GM06990 (cell line): ENCODE data around the gene CNTFR.

Experiments
- DNase-seq: peaks from one replicate; pipeline ENCODE4 v3.0.0-alpha.2; 2011; ENCODE audit not compliant: insufficient read length; ENCODE audit errors: extremely low read depth
- H3K27me3 ChIP-seq: replicated peaks from 2 replicates; pipeline ENCODE4 v1.6.0; 2011; ENCODE audit warnings: low read length; ENCODE audit not compliant: control insufficient read depth, insufficient read depth
- H3K36me3 ChIP-seq: 2 replicates; pipeline ENCODE4 v1.5.1; 2011; ENCODE audit warnings: low read length; ENCODE audit not compliant: control insufficient read depth, insufficient read depth
- H3K4me3 ChIP-seq: replicated peaks from 2 replicates; pipeline ENCODE4 v1.5.1; 2011; ENCODE audit warnings: low read depth, mild to moderate bottlenecking, control low read depth, low read length
- TF ChIP-seq, protein P1 (sequence below): IDR thresholded peaks from 2 replicates; pipeline ENCODE4 v1.5.1; 2011; ENCODE audit warnings: low read length, control low read depth, mild to moderate bottlenecking, inconsistent platforms; ENCODE audit not compliant: insufficient read depth, poor library complexity, severe bottlenecking

The CNTFR gene

DNA sequence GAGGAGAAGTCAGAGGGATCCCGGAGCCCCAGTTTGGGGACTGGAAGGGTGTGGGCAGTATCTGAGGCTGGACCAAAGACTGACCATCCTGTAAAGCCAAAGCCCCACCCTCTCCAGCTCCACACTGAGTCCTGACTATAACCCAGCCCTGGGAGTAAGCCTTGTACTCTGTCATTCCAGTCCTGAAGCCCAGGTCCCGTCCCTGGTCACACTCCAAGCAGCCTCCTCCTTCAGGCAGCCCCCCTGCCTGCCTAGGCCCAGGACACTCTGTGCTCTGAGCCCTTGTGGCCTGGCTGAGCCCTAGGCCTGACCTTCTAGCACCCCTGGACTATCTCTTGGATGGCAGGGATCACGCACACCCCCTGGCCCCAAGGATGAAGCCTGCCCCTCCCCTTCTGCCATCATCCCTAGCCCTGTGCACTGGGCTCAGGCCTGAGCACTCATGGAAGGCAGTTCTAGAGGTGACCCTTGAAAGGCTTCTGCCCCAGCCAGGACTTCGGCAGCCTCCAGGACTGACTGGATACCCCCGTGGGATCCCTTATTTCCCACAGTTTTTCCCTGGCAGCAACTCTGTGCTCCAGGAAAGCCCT lies 38.7 kb downstream of the CNTFR start:
- no peak overlapping the region for H3K4me3 ChIP-seq
- peaks cover 3% of the 10 kb centered on the region for H3K27me3 ChIP-seq
- no peaks in the 10 kb centered on the region for H3K36me3 ChIP-seq
- TF ChIP-seq, protein P1, sequence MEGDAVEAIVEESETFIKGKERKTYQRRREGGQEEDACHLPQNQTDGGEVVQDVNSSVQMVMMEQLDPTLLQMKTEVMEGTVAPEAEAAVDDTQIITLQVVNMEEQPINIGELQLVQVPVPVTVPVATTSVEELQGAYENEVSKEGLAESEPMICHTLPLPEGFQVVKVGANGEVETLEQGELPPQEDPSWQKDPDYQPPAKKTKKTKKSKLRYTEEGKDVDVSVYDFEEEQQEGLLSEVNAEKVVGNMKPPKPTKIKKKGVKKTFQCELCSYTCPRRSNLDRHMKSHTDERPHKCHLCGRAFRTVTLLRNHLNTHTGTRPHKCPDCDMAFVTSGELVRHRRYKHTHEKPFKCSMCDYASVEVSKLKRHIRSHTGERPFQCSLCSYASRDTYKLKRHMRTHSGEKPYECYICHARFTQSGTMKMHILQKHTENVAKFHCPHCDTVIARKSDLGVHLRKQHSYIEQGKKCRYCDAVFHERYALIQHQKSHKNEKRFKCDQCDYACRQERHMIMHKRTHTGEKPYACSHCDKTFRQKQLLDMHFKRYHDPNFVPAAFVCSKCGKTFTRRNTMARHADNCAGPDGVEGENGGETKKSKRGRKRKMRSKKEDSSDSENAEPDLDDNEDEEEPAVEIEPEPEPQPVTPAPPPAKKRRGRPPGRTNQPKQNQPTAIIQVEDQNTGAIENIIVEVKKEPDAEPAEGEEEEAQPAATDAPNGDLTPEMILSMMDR = no peak
- no peak for DNase-seq

- Histone ChIP-seq H3K36me3 (no peaks in the 10 kb centered on the region), H3K27me3 (peaks cover 2% of the 10 kb centered on the region), H3K4me3 (no peak overlapping the region)
- TF ChIP-seq, protein P1 = no peak
- DNase-seq = no peak
Observed at GRCh38 chr9:34550016-34550680, 39.4 kb downstream of the CNTFR start.

- TF ChIP-seq, protein P1 = no peak
- H3K4me3 ChIP-seq = no peak overlapping the region
- DNase-seq = no peak
- no peaks in the 10 kb centered on the region for H3K36me3 ChIP-seq
- H3K27me3 ChIP-seq = peaks cover 2% of the 10 kb centered on the region
Observed at GRCh38 chr9:34549407-34549732, 40.2 kb downstream of the CNTFR start.

DNA sequence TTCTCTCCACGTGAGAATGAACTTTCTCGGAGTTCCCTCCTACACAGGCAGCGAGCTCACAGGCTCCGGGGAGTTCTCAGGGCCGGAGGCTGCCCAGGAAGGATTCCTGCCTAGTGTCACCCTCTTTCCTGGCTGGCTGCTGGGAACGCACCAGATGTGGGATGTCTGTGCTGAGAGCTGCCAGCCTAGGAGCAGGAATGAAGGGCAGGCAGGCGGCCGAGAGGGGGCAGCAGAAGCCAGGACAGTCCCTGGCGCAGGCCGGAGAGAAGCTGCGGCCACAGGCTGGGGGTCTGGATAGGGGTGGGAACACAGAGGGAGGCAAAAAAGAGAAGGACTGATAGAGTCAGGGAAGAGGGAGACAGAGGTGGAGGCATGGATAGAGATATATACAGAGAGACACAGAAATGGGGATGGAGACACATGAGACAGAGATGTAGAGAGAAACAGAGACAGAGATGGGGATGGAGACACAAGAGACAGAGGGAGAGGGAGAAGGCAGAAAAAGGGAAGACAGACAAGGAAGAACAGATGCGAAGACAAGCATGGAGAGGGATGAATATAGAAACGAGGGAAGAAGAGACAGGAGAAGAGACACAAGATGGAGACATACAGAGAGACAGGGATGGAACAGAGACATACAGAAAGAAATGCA lies 41.4 kb downstream of the CNTFR start:
- no peaks in the 10 kb centered on the region; the same call in 1 of the 2 replicates for H3K27me3 ChIP-seq
- no peaks in the 10 kb centered on the region for H3K36me3 ChIP-seq
- TF ChIP-seq, protein P1 = peak; percentile 88
- no peak for DNase-seq
- no peak overlapping the region for H3K4me3 ChIP-seq

- H3K27me3 ChIP-seq = no peaks in the 10 kb centered on the region; the same call in 1 of the 2 replicates
- no peak for DNase-seq
- H3K36me3 ChIP-seq = no peaks in the 10 kb centered on the region
- TF ChIP-seq, protein P1 = peak; percentile 78
- H3K4me3 ChIP-seq = no peak overlapping the region
Observed at GRCh38 chr9:34546834-34547827, 42.4 kb downstream of the CNTFR start.
